Upper lobe of left lung (tissue), 4 donors: ENCODE results near the gene DMAP1.

ENCODE experiments used
- CTCF ChIP-seq, 6 experiments: fragments of 450-650 bp in 4 of 6; fragments of 200-600 bp in 2 of 6; sonication (generic) in 2 of 6; IDR thresholded peaks; one replicate each; pipeline ENCODE4 v1.5.1; 2016 to 2019; ENCODE audit warnings: antibody characterized with exemption in 6 of 6
- EP300 ChIP-seq, 4 donors: sonication (generic); formaldehyde crosslinking; IDR thresholded peaks; one replicate each; pipeline ENCODE4 v1.5.1; 2017; ENCODE audit warnings: antibody characterized with exemption in 4 of 4, control low read depth in 2 of 4

GRCh38 chr1:44229435-44230167 lies 16.3 kb downstream of the DMAP1 start:
- no peak for TF ChIP-seq CTCF (IDR thresholded peaks at IDR 0.05)
- TF ChIP-seq EP300 (IDR thresholded peaks at IDR 0.05): no peak
